ENCODE measurements around the gene KCNAB2.

DNA sequence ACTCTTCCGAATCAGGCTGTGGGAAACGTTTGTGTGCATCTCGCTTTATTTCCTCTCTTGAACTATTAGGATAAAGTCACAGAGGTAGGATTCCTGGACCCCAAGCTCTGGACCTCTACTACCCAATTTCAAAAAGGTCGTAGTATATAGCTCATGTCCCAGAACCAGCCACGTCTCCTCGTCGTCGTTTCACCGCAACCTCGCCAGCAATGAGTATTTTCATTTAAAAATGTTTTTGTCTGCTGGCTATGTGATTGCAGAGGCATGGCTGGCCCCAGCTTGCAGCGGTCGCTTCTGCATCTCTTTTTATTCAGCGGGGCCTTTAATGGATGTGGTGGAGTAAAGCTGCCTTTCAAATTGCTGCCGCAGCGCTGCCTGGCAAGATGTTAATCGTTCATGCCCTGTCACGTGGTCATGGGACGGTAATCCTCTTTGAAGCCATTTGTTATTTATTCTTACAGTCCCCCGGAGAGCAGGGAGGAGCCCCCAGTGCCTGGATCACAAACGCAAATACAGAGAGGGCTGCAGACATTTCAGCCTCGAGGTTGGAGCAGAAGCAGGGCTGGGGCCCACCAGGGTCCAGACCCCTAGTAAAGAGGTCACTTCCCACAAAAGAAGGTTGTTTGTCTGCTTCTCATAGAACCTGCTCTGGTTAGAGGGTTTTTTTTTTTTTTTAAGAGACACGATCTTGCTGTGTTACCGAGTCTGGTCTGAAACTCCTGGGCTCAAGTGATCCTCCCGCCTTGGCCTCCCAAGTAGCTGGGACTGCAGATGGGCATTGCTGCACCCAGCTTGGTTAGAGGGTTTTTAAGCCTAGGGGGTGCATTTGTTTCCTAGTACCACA lies 41.9 kb upstream of the KCNAB2 start:
- TF ChIP-seq, protein P1, sequence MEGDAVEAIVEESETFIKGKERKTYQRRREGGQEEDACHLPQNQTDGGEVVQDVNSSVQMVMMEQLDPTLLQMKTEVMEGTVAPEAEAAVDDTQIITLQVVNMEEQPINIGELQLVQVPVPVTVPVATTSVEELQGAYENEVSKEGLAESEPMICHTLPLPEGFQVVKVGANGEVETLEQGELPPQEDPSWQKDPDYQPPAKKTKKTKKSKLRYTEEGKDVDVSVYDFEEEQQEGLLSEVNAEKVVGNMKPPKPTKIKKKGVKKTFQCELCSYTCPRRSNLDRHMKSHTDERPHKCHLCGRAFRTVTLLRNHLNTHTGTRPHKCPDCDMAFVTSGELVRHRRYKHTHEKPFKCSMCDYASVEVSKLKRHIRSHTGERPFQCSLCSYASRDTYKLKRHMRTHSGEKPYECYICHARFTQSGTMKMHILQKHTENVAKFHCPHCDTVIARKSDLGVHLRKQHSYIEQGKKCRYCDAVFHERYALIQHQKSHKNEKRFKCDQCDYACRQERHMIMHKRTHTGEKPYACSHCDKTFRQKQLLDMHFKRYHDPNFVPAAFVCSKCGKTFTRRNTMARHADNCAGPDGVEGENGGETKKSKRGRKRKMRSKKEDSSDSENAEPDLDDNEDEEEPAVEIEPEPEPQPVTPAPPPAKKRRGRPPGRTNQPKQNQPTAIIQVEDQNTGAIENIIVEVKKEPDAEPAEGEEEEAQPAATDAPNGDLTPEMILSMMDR (IDR thresholded peaks at IDR 0.05): no peak
- TF ChIP-seq POLR2AphosphoS5 (IDR thresholded peaks at IDR 0.05) (no peak), POLR2A (IDR thresholded peaks at IDR 0.05) (no peak)

Measured in breast epithelium (tissue), 3 donors.